ENCODE measurements around the gene CLMP. TPM values are rescaled to one million over a fixed set of nuclear protein-coding genes. Genes with fewer than 3 reads are reported as not detected.

Gene CLMP
- total RNA-seq, 1 experiment from 2014 or later, result 3.2 TPM

DNA sequence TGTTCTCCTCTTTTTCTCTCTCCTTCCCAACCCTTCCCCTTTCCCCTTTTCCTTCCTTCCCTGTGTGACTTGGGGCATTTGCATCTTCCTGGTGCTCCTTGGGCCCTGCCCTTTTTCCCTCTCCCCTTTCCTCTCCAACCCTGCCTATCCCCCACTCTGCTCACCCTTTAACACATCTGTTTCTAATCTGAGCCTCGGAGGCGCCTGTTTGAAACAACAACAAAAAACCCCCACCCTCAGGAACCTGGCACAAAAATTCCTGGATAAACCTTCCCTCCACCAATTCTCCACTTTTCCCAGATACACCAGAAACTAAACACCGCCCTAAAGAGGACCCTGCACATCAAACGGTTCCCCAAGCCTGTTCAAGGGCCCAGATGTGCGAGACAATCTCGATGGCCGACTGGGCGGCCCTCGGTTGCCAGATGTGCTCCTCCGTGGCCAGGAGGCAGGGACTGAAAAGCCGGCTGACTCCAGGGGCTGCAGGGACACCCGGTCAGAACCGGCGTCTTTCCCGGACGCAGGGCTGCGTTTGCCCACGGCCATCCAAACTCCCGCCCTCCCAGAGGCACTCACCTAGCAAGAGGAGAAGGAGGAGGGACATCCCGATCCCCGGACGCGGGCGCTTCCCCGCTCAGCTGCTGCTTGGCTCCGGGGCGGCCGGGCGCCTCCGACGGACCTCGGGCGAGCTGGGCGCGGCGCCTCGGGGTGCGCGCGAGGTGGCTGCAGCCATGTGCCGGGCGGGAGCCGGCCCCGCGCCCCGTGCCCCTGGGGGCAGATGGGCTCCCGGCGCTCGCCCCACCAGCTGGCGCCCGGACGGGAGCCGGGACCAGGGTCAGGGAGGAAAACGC is 486 bp downstream of the CLMP start (continued):
- TF ChIP-seq JUND (IDR thresholded peaks at IDR 0.05) (no peak), SP1 (IDR thresholded peaks at IDR 0.05; ENCODE audit: low read depth) (no peak), POLR2A (IDR thresholded peaks at IDR 0.05; ENCODE audit: borderline replicate concordance, extremely low read depth, insufficient read depth, insufficient read length) (no peak)

DNA sequence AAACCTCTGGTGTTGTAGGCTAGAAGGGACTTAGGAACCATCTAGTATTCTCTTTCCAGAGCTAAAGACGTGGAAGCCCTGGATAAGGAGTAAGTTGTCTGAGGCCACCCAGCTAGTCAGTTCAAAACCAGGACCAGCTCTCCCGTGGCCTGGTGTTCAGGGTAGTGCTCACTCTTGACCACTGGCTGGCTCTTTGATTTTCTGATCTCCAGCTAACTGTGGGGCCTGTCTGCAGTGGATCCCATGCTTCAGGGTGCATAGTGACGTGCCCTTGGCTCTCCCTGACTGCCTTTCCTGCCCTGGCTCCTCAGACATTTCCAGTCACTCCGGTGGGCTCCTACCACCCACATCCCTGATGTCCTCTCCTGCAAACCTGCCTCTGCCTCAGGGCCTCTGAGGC is 1.3 kb downstream of the CLMP start:
- H3K27me3 ChIP-seq (ENCODE audit: insufficient read depth, low read length), result peaks cover 5% of the 10 kb centered on the region; the same call in 1 of the 2 replicates
- ChIA-PET POLR2A (no interaction called here), CTCF (no interaction called here), RAD21 (ENCODE audit: low non-redundant PET in 1 of 2, low total read pairs in 2 of 2, uncharacterized antibody in 2 of 2, unreplicated experiment in 2 of 2) (no interaction called here)
- H3K4me3 ChIP-seq (replicated peaks in 1 of 2; ENCODE audit: low read depth in 1 of 2, low read length in 2 of 2), result peak overlapping the region in 1 of 2 experiments; percentile 54; a peak in 2 of 4 replicates
- no TSS peak for BruUV-seq (replicated peaks)
- no peak for ATAC-seq
- H3K36me3 ChIP-seq (ENCODE audit: control insufficient read depth in 1 of 2, insufficient read depth in 2 of 2, low read length in 2 of 2), result no peaks in the 10 kb centered on the region
- H3K4me1 ChIP-seq (ENCODE audit: control insufficient read depth in 1 of 2, insufficient read depth in 2 of 2, low read length in 2 of 2), result peaks cover 0 to 28% of the 10 kb centered on the region in 2 experiments; a peak in 2 of 4 replicates
- no peaks in the 10 kb centered on the region for H4K20me1 ChIP-seq (ENCODE audit: insufficient read depth)
- no peak overlapping the region for H2AFZ ChIP-seq (ENCODE audit: low read depth, low read length, poor library complexity, severe bottlenecking)
- H3K9me3 ChIP-seq (ENCODE audit: control insufficient read depth in 1 of 2, insufficient read depth in 1 of 2, low read depth in 1 of 2, low read length in 2 of 2), result no peaks in the 10 kb centered on the region
- TF ChIP-seq, protein P1, sequence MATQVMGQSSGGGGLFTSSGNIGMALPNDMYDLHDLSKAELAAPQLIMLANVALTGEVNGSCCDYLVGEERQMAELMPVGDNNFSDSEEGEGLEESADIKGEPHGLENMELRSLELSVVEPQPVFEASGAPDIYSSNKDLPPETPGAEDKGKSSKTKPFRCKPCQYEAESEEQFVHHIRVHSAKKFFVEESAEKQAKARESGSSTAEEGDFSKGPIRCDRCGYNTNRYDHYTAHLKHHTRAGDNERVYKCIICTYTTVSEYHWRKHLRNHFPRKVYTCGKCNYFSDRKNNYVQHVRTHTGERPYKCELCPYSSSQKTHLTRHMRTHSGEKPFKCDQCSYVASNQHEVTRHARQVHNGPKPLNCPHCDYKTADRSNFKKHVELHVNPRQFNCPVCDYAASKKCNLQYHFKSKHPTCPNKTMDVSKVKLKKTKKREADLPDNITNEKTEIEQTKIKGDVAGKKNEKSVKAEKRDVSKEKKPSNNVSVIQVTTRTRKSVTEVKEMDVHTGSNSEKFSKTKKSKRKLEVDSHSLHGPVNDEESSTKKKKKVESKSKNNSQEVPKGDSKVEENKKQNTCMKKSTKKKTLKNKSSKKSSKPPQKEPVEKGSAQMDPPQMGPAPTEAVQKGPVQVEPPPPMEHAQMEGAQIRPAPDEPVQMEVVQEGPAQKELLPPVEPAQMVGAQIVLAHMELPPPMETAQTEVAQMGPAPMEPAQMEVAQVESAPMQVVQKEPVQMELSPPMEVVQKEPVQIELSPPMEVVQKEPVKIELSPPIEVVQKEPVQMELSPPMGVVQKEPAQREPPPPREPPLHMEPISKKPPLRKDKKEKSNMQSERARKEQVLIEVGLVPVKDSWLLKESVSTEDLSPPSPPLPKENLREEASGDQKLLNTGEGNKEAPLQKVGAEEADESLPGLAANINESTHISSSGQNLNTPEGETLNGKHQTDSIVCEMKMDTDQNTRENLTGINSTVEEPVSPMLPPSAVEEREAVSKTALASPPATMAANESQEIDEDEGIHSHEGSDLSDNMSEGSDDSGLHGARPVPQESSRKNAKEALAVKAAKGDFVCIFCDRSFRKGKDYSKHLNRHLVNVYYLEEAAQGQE (IDR thresholded peaks at IDR 0.05; ENCODE audit: low read depth), result no peak
- no peak for TF ChIP-seq ELF1 (IDR thresholded peaks at IDR 0.05; ENCODE audit: borderline replicate concordance, low read depth)
- no peak for TF ChIP-seq POLR2A (IDR thresholded peaks at IDR 0.05; ENCODE audit: borderline replicate concordance, extremely low read depth, insufficient read depth, insufficient read length)
- no peak for TF ChIP-seq RAD21 (IDR thresholded peaks at IDR 0.05; ENCODE audit: low read depth)
- TF ChIP-seq YY1 (IDR thresholded peaks at IDR 0.05; ENCODE audit: extremely low read depth, insufficient replicate concordance, low read depth, low read length), result no peak
- no peak for TF ChIP-seq TCF7L2 (IDR thresholded peaks at IDR 0.05; ENCODE audit: borderline replicate concordance, extremely low read depth, insufficient read depth, insufficient read length)
- TF ChIP-seq MAX (IDR thresholded peaks at IDR 0.05), result no peak
- TF ChIP-seq, protein P2, sequence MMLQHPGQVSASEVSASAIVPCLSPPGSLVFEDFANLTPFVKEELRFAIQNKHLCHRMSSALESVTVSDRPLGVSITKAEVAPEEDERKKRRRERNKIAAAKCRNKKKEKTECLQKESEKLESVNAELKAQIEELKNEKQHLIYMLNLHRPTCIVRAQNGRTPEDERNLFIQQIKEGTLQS (IDR thresholded peaks at IDR 0.05), result no peak
- TF ChIP-seq SRF (IDR thresholded peaks at IDR 0.05; ENCODE audit: low read depth), result no peak
- TF ChIP-seq ZNF274 (IDR thresholded peaks at IDR 0.05; ENCODE audit: low read depth, low read length), result no peak
- no peak for TF ChIP-seq CTCF (IDR thresholded peaks at IDR 0.05 in 2 of 3, conservative IDR thresholded peaks at IDR 0.05 in 1 of 3; ENCODE audit: borderline replicate concordance in 1 of 3, insufficient read depth in 1 of 3, low read depth in 2 of 3, low read length in 2 of 3)
- TF ChIP-seq FOSL1 (IDR thresholded peaks at IDR 0.05; ENCODE audit: low read depth), result no peak
- TF ChIP-seq SIN3A (IDR thresholded peaks at IDR 0.05; ENCODE audit: low read depth), result no peak
- no peak for TF ChIP-seq SP1 (IDR thresholded peaks at IDR 0.05; ENCODE audit: low read depth)
- no peaks in the 10 kb centered on the region for H3K9me2 ChIP-seq (ENCODE audit: insufficient read depth)
- peak overlapping the region; percentile 71 for H3K4me2 ChIP-seq (ENCODE audit: low read length)
- DNase-seq (ENCODE audit: low read depth, low spot score), result no peak
- no peak overlapping the region for H3K27ac ChIP-seq (ENCODE audit: low read depth, low read length)
- intact Hi-C loops (cut with micrococcal nuclease), result no loop called here
- no peaks in the 10 kb centered on the region for H3K79me2 ChIP-seq (ENCODE audit: insufficient read depth, low read length)
- H3K9ac ChIP-seq (ENCODE audit: low read length), result peak overlapping the region; percentile 53; the same call in 1 of the 2 replicates

Measured in HCT116 (cell line).